ENCODE results near the gene NEBL. TPM values are rescaled to one million over a fixed set of nuclear protein-coding genes. Genes with fewer than 3 reads are reported as not detected.

Gene NEBL
- total RNA-seq, 2 experiments from 2014 or later: 0.82 to 1.2 TPM

DNA sequence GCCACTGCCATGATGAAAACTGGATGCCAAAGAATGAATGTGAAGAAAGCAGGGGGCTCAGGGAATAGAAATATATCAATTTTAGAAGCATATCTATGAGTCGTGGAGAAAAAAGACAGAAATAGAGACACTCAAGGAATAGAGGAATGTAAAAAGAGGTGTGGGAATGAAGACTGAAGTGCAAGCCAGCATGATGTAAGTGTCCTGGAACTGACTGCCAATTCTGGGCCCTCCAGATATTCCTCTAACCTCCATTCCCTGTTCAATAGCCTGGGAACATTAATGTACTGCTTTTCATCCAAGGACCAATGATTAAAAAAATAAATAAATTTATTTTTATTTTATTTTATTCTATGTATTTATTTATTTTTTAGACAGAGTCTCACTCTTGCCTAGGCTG lies 40.6 kb downstream of the NEBL start:
- Mint-ChIP-seq H3K27me3 (no peaks in the 10 kb centered on the region), H3K9me3 (no peaks in the 10 kb centered on the region), H3K36me3 (no peaks in the 10 kb centered on the region), H3K27ac (no peak overlapping the region), H3K4me1 (no peaks in the 10 kb centered on the region), H3K4me3 (no peak overlapping the region)
- DNase-seq: no peak

DNA sequence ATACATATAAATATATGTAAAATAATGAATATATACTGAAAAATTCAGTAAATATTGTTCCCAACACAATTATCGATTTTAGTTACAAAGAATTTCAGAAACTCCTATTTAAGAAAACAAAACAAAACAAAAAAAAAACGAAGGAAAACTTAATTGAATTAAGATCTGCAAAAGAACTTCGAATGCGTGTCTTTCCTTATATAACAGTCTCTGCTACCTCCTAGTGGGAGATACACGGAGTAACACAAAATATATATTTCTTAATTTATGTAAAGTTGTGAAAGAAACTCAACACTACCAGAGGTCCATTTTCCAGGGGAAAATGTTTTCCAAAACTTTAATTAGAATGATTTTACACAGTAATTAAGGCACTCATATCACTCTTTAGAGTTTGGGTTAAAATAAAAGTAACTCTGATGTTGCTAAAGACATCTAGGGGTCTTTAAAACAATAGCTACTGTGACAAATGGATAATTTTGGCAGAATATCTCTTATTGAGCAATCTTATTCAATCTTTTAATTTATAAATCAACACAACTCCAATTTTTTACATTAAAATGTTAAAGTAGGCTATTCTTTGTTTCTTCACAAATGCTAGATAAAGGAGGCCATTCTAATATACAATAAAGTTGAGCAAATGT lies 41.6 kb downstream of the NEBL start:
- no peak overlapping the region for H3K4me3 Mint-ChIP-seq
- no peaks in the 10 kb centered on the region for H3K36me3 Mint-ChIP-seq
- no peak for DNase-seq
- H3K27ac Mint-ChIP-seq: no peak overlapping the region
- no peaks in the 10 kb centered on the region for H3K27me3 Mint-ChIP-seq
- H3K9me3 Mint-ChIP-seq: no peaks in the 10 kb centered on the region
- no peaks in the 10 kb centered on the region for H3K4me1 Mint-ChIP-seq

DNA sequence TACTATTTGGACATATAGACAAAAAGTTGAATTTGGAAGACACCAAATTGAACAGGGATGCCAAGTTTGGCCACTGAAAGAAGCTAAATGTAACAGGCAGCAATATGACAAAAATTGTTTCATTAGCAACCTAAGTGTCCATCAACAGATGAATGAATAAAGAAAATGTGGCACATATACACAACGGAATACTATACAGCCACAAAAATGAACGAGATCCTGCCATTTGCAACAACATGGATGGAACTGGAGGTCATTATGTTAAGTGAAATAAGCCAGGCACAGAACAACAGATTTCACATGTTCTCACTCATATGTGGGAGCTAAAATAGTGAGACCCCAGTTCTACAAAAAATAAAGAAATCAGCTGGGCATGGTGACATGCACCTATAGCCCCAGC lies 43.8 kb downstream of the NEBL start:
- Mint-ChIP-seq H3K27me3 (no peaks in the 10 kb centered on the region), H3K27ac (no peak overlapping the region), H3K9me3 (peaks cover 1% of the 10 kb centered on the region), H3K4me1 (no peaks in the 10 kb centered on the region), H3K36me3 (no peaks in the 10 kb centered on the region), H3K4me3 (no peak overlapping the region)
- no peak for DNase-seq

DNA sequence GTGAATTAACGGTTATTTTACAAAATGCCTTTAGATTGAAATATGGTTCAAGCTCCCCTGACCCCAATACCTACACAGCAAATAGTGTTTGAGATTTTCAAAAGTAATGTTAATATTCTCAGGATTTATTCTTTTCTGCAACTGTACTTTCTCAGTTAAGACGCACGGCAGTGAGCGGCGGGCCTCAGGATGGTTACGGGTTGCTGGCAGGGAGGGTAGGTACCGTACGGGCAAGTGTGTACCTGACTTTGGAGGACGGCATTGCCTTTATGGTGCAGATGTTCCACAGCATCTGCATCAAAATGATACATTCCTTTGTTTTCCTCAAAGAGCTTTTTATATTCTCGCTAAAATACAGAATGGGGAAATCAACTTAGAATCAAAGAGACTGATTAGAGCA lies 44.8 kb downstream of the NEBL start:
- Mint-ChIP-seq H3K9me3 (peaks cover 1% of the 10 kb centered on the region), H3K4me3 (no peak overlapping the region), H3K27ac (no peak overlapping the region), H3K27me3 (no peaks in the 10 kb centered on the region), H3K4me1 (no peaks in the 10 kb centered on the region), H3K36me3 (no peaks in the 10 kb centered on the region)
- DNase-seq: no peak

DNA sequence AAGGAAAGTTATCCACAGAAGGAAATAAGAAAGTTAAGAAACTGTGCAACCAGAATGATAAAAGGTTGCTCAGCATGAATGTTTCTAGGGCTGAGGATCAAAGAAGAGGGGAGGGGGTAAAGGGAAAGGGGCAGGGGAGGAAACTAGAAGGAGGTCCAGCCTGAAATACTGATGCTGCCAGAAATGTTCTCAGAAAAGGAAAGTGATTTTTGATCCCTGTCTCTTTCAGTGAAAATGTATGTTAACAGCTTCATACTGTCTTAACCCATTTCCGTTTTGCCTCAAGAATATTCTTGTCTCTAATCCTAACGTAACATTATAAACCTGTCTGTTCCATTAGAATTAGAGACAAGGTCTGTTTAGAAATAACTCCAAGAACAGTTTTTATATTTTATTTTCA lies 49.6 kb downstream of the NEBL start:
- no peak for DNase-seq
- Mint-ChIP-seq H3K4me3 (no peak overlapping the region), H3K9me3 (peaks cover 3% of the 10 kb centered on the region), H3K4me1 (no peaks in the 10 kb centered on the region), H3K27me3 (peaks cover 6% of the 10 kb centered on the region), H3K27ac (no peak overlapping the region), H3K36me3 (no peaks in the 10 kb centered on the region)

DNA sequence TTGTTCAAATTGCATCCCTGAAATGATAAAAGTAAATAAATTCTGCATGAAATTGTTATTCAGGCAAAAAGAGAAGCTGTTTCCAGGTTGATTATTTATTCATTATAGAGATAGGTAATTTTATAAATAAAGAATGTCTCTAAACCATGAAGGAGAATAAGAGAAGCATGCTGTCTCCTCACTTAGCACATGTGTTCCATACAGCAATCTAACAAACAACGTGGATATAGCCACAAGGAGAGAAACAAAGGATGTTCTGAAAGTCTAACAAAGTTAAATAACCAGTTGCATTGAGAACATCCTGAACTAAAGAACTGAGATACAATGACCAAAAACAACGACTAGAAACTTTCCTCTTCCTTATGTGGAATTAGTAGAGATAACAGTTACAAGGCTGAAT lies 50.8 kb downstream of the NEBL start:
- Mint-ChIP-seq H3K9me3 (peaks cover 3% of the 10 kb centered on the region), H3K27me3 (peaks cover 6% of the 10 kb centered on the region), H3K36me3 (no peaks in the 10 kb centered on the region), H3K4me1 (no peaks in the 10 kb centered on the region), H3K4me3 (no peak overlapping the region), H3K27ac (no peak overlapping the region)
- no peak for DNase-seq

DNA sequence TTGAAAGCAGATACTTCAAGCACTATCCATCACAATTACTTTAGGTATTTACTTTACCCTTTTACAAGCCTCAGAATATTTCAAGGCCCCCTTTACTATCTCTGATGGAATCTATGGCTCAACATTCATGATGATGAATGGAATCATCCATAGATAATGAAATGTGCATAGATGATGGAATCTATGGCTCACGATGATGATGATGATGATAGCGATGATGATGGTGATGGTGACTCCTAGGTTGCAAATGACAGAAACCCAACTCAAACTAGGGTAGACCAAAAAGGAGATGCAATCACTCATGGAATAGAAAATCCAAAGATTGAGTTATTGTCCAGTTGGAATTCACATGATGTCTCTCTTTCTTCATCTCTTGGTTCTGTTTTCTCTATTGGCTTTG lies 55.7 kb downstream of the NEBL start:
- no peak for DNase-seq
- Mint-ChIP-seq H3K36me3 (no peaks in the 10 kb centered on the region), H3K27ac (no peak overlapping the region), H3K27me3 (peaks cover 6% of the 10 kb centered on the region), H3K9me3 (peaks cover 8% of the 10 kb centered on the region), H3K4me1 (no peaks in the 10 kb centered on the region), H3K4me3 (no peak overlapping the region)

DNA sequence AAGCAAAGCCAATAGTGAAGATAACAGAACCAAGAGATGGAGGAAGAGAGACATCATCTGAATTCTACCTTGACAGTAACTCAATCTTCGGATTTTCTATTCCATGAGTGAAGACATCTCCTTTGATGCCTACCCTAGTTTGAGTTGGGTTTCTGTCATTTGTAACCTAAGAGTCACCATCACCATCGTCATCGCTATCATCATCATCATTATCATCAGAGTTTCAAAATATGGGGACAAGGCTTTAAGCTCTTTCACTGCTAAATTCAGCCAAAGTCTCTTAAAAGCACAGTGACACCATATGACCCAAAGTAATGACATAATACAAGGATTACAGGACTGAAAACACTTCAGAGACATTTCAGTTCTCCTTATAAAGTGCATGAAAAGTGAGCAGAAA lies 57.2 kb downstream of the NEBL start:
- no peak for DNase-seq
- peaks cover 3% of the 10 kb centered on the region for H3K27me3 Mint-ChIP-seq
- H3K9me3 Mint-ChIP-seq: peaks cover 9% of the 10 kb centered on the region
- H3K27ac Mint-ChIP-seq: no peak overlapping the region
- H3K36me3 Mint-ChIP-seq: no peaks in the 10 kb centered on the region
- no peak overlapping the region for H3K4me3 Mint-ChIP-seq
- H3K4me1 Mint-ChIP-seq: no peaks in the 10 kb centered on the region

DNA sequence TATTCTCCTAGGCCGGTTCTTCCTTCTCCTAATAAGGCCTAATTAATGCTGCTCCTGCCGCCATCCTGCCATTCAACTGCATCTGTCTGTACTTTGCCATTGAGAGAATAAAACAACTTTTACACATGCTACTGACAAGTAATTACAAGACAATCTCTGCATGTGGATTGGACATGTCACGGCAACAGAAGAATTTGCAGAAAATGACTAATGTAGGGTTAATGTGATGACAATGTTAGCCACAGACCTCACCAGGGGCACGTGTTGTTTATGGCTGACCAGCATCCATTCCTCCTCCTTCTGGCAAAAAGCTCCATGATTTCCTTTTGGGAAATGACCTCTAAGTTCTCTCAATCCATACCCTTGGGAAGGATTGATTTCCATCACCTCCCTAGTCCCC lies 58.0 kb downstream of the NEBL start:
- no peaks in the 10 kb centered on the region for H3K4me1 Mint-ChIP-seq
- no peak overlapping the region for H3K27ac Mint-ChIP-seq
- DNase-seq: no peak
- no peak overlapping the region for H3K4me3 Mint-ChIP-seq
- H3K36me3 Mint-ChIP-seq: no peaks in the 10 kb centered on the region
- H3K27me3 Mint-ChIP-seq: peaks cover 3% of the 10 kb centered on the region
- H3K9me3 Mint-ChIP-seq: peaks cover 9% of the 10 kb centered on the region

DNA sequence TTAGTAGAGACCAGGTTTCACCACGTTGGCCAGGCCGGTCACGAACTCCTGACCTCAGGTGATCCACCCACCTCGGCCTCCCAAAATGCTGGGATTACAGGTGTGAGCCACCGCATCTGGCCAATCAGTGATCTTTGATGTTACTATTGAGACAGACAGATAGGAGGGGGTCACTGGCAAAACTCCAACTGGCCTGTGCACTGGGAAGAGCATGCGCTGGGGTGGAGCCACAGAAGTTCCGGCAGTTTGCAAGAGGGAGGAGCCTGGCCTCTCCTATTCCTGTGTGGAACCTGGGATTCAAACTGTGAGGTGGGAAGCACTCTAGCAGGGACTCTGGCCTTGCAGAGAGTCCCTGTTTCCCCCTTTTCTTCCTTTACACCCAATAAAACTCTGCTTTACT lies 60.7 kb downstream of the NEBL start:
- Mint-ChIP-seq H3K27ac (no peak overlapping the region), H3K27me3 (no peaks in the 10 kb centered on the region), H3K36me3 (no peaks in the 10 kb centered on the region), H3K4me1 (no peaks in the 10 kb centered on the region), H3K9me3 (peaks cover 8% of the 10 kb centered on the region), H3K4me3 (no peak overlapping the region)
- DNase-seq: no peak

DNA sequence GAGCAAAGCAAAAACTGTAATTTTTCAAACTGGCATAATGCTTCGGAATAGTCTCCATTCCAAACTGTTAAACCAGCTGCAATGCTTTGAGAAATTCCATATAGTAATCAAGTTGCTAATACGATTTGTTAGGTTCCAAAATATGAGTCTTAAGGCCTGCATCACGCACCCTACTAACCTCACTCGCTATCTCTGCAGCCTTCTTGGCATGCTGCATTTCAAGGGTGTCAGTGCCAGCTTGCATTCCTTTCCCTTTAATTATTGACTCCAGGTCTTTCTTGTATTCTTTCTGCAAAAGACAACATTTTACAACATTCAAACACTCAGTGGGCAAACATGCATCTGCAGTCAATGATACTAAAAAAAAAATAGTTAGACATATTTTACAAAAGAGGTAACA lies 61.8 kb downstream of the NEBL start:
- Mint-ChIP-seq H3K4me3 (no peak overlapping the region), H3K27me3 (no peaks in the 10 kb centered on the region), H3K4me1 (no peaks in the 10 kb centered on the region), H3K9me3 (peaks cover 6% of the 10 kb centered on the region), H3K27ac (no peak overlapping the region), H3K36me3 (no peaks in the 10 kb centered on the region)
- DNase-seq: no peak

DNA sequence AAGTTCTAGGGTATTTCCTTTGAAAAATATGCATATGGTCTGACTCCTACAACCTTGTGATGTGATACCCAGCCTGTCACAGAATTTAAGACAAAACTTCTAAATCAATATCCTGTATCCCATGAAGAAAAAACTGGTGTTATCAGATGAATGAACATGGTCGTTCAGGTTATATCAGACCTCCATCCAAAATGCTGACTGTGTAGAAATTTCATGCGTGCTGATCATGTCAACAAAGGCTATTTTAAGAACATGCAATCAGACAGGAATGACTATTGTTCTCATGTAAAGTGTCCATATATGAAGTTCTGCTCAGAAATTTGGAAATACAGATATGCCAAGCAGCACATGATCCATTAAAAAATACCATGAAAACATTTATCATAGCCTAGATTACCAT lies 62.3 kb downstream of the NEBL start:
- Mint-ChIP-seq H3K4me1 (no peaks in the 10 kb centered on the region), H3K9me3 (peaks cover 6% of the 10 kb centered on the region), H3K4me3 (no peak overlapping the region), H3K36me3 (no peaks in the 10 kb centered on the region), H3K27ac (no peak overlapping the region), H3K27me3 (no peaks in the 10 kb centered on the region)
- no peak for DNase-seq

DNA sequence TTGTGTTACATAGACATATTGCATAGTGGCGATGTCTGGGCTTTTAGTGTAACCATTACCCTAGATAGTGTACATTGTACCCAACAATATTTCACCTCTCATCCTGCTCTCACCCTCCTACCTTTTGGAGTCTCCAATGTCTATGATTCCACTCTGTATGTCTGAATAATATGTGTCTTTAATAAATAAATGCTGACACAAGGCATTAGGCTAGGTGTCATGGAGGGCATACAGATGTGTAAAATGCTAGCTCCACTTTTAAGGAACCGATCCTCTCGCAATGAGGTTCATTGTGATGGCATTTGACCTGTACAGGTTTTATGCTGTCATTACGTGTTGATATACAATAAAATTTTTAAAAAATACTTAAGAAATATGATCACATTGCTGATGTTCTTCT lies 74.3 kb downstream of the NEBL start:
- H3K4me1 Mint-ChIP-seq: no peaks in the 10 kb centered on the region
- no peak for DNase-seq
- H3K9me3 Mint-ChIP-seq: no peaks in the 10 kb centered on the region

DNA sequence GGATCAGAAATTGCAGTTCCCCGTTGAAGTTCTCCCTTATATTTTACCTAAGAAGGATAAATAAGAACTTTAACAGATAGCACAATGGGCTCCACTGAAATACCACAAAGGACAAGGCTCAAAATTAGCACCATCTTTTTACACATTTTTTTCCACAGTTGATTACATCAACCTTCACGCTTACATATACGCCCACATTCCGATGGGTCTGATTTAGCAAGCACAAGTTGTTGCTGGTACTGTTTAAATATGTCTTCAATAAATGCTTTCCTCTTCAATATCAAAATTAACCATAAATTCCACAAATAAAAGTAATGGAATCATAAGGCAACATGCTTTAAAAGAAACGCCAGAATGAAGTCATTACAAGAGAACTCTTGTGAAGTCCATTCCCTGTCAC lies 79.5 kb downstream of the NEBL start:
- Mint-ChIP-seq H3K27me3 (no peaks in the 10 kb centered on the region), H3K9me3 (no peaks in the 10 kb centered on the region), H3K4me3 (no peak overlapping the region), H3K4me1 (no peaks in the 10 kb centered on the region), H3K27ac (no peak overlapping the region), H3K36me3 (no peaks in the 10 kb centered on the region)
- DNase-seq: no peak

More for the DNA sequence above, 74.3 kb downstream of the NEBL start:
- Mint-ChIP-seq H3K4me3 (no peak overlapping the region), H3K27me3 (no peaks in the 10 kb centered on the region), H3K27ac (no peak overlapping the region), H3K36me3 (no peaks in the 10 kb centered on the region)

DNA sequence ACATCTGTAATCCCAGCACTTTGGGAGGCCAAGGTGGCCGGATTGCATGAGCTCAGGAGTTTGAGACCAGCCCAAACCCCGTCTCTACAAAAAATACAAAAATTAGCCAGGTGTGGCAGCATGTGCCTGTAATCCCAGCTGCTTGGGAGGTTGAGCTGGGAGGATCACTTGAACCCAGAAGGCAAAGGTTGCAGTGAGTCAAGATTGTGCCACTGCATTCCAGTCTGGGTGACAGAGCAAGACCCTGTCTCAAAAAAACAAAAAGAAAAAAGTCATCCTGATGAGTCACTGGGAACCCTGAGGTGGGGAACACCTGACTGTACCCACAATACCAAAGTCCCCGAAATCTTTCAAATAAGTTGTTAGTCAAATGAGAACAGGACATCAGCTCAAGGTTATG lies 80.0 kb downstream of the NEBL start:
- no peaks in the 10 kb centered on the region for H3K27me3 Mint-ChIP-seq

DNA sequence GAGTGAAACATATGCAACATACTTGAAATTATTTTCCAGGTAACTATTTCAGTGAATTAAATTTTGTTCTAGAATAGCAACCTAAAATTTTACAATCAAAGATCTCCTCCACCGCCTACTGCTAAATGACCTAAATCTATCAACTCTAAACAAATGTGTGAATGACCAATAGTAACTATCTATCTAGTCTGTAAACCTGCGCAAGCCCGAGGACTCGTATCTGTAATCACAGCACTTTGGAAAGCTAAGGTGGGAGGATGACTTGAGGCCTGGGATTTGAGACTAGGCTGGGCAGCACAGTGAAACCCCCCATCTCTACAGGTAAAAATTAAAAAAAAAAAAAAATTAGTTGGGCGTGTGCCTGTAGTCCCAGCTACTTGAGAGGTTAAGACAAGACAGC lies 83.0 kb downstream of the NEBL start:
- Mint-ChIP-seq H3K27ac (no peak overlapping the region), H3K4me1 (no peaks in the 10 kb centered on the region), H3K4me3 (no peak overlapping the region), H3K36me3 (no peaks in the 10 kb centered on the region), H3K27me3 (no peaks in the 10 kb centered on the region), H3K9me3 (no peaks in the 10 kb centered on the region)
- no peak for DNase-seq

More for the DNA sequence above, 80.0 kb downstream of the NEBL start:
- no peak for DNase-seq
- H3K4me3 Mint-ChIP-seq: no peak overlapping the region
- no peak overlapping the region for H3K27ac Mint-ChIP-seq
- no peaks in the 10 kb centered on the region for H3K36me3 Mint-ChIP-seq
- no peaks in the 10 kb centered on the region for H3K9me3 Mint-ChIP-seq
- no peaks in the 10 kb centered on the region for H3K4me1 Mint-ChIP-seq

DNA sequence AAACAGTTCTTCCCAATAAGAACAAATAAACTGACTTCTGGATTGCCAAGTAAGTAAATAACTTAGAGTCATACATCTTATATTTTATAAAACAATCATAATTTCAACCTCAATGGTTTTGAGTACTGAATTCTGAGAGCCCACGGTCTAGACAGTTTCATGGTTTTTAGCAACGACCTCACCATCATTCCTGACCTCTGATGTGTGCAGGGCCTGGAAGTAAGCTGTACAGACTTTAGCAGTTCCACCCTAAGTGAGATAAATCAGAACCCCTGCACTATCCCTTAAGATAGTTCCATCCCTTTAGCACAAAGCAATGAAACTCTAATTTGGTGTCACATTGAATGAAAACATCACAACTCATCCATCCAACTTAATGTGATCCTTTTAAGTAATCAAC lies 86.0 kb downstream of the NEBL start:
- no peaks in the 10 kb centered on the region for H3K36me3 Mint-ChIP-seq

More for the DNA sequence above, 86.0 kb downstream of the NEBL start:
- Mint-ChIP-seq H3K4me1 (no peaks in the 10 kb centered on the region), H3K27ac (no peak overlapping the region), H3K4me3 (no peak overlapping the region), H3K9me3 (no peaks in the 10 kb centered on the region), H3K27me3 (no peaks in the 10 kb centered on the region)
- DNase-seq: no peak

Data from activated naive CD8-positive, alpha-beta T cell treated with anti-CD3 and anti-CD28 coated beads for 36 hours (primary cell).